C1 segment of cervical spinal cord (tissue), 14 donors: ENCODE measurements around the gene ST6GAL1.

Experiments used
- DNase-seq, 14 donors: peaks; one replicate each; lab custom pipeline; 2025; lab: John Stamatoyannopoulos, UW

The ST6GAL1 gene

DNA sequence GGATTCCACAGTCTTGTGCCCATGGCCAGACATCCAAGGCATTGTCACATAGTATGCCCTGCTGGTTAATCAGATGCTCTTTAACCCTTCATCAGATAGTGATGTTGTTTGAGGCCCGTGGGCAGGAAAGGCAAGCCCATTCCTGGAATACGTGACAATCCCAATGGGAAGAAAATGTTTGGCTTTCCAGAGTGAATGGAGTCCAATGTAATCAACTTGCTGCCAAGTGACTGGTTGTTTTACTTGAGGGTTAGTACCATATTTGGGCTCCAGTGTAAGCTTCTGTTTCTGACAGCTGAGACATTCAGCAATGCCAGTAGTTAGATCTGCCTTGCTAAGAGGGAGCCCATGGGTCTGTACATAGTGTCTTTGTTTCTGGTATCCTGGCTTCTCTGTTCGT, 177.7 kb downstream of the ST6GAL1 start:
- DNase-seq = no peak

GRCh38 chr3:187110156-187110555, 179.8 kb downstream of the ST6GAL1 start:
- DNase-seq = no peak

- no peak for DNase-seq
Measured at GRCh38 chr3:187112934-187113793, 182.8 kb downstream of the ST6GAL1 start.

DNA sequence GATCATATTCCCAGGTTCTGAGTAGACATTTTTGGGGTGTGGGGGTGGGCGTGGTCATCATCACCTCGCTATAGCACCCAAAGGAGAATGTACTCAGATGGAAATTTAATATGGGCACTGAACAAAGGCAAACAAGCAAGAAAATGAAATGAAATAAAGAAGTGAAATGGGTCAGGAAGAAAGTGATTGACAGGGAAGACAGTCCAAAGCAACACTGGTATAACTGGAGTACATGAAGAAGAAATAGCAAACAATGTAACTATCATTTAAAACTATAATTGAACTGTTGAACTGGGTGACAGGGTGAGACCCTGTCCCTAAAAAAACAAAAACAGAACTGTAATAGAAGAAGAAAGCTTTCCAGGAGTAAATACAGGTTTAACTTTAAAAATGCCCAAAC, 184.2 kb downstream of the ST6GAL1 start:
- DNase-seq = no peak

- DNase-seq = no peak
Measured at GRCh38 chr3:187120326-187120725, 190.0 kb downstream of the ST6GAL1 start.

DNA sequence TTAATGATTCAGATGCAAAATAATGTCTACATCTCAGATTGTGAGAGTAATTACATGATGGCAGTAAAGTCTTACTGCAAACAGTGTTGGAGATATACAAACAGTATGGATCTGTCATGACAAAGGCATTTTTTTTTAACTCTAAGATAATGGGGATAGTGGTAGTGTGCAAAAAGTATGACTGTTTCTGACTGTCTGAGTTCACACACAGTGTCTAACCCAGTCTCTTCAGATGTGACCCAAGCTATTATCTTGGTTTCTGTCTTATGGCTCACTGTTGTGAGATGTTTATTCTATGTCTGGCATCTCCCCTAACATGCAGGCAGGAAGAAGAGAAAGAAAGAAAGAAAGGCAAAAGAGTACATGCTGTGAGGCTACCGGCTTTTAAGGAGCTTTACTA, 191.9 kb downstream of the ST6GAL1 start:
- no peak for DNase-seq

DNA sequence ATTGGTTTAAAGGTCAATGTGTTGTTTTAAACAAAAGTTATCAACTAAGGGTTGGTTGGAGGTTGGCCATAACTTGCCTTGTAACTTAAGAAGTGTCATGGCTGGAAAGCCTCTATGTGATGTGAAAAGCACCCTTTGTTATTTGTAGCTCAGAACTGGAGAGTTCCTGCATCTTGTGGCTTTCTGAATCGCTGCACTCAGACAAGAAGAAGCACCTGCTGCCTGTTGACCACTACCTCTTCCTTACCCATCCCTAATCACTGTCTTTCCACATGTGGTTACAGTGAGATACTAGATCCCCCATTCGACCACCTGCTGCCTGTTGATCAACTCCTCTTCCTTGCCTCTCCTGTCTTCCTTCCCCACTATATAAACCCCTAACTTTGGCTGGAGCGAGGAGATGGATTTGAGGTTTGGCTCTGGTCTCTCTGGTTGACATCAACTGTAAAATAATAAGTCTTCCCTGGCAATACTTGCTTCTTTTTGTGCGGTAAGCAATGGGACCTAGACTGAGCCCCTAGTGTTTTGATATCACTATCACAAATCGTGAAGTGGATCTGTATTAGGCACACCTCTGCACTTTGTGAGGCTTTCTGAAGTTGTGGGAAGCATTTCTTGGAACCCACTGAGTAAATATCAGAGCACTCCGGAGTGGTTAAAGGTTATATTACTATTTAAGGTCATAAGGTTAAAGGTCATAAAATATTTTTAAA, 195.1 kb downstream of the ST6GAL1 start:
- no peak for DNase-seq
